Lower lobe of right lung (tissue), 2 donors: ENCODE measurements around the gene ST6GALNAC5. TPM values are rescaled to one million over a fixed set of nuclear protein-coding genes. Genes with fewer than 3 reads are reported as not detected.

Experiments
- ATAC-seq, 2 donors: fragments of 200-7000 bp; cut with Tn5 transposase; one replicate each; pipeline ENCODE4 v1.9.1; 2020 to 2022; ENCODE audit warnings: mild to moderate bottlenecking in 2 of 2, moderate library complexity in 2 of 2
- DNase-seq: peaks from one replicate; pipeline ENCODE4 v3.0.0-alpha.2; 2020
- H3K27ac ChIP-seq: fragments of 200-600 bp; one replicate; pipeline ENCODE4 v1.8.0; 2022
- H3K27me3 ChIP-seq: fragments of 200-600 bp; one replicate; pipeline ENCODE4 v1.8.0; 2022; ENCODE audit warnings: low read depth
- H3K36me3 ChIP-seq: fragments of 200-600 bp; one replicate; pipeline ENCODE4 v1.8.0; 2022; ENCODE audit warnings: mild to moderate bottlenecking
- H3K4me1 ChIP-seq: fragments of 200-600 bp; one replicate; pipeline ENCODE4 v1.8.0; 2022
- H3K4me3 ChIP-seq: fragments of 200-600 bp; one replicate; pipeline ENCODE4 v1.8.0; 2022; ENCODE audit warnings: mild to moderate bottlenecking
- H3K9me3 ChIP-seq: fragments of 200-600 bp; one replicate; pipeline ENCODE4 v1.8.0; 2022
- intact Hi-C: fragments of 100-400 bp; cut with DNase I; formaldehyde crosslinking; loops from one replicate; pipeline ENCODE4 v1.11.0; 2022
- total RNA-seq: library from RNA; stranded (reverse); fragmentation: NEBNext Ultra II Directional; extraction: Animal tissue kit (Norgen Biotek cat#: 25700); gene quantifications from one replicate; pipeline ENCODE4 v1.2.1, GENCODE V29; 2021
- TF ChIP-seq, protein P1 (sequence below): fragments of 200-600 bp; IDR thresholded peaks from one replicate; pipeline ENCODE4 v1.8.0; 2022; ENCODE audit warnings: antibody characterized with exemption, mild to moderate bottlenecking
- donor health status: DM: no; HTN: yes; CAD: no; lungs with severe emphysema.

ST6GALNAC5 gene
- total RNA-seq, 1 donor from 2014 or later, result 16.3 TPM

DNA sequence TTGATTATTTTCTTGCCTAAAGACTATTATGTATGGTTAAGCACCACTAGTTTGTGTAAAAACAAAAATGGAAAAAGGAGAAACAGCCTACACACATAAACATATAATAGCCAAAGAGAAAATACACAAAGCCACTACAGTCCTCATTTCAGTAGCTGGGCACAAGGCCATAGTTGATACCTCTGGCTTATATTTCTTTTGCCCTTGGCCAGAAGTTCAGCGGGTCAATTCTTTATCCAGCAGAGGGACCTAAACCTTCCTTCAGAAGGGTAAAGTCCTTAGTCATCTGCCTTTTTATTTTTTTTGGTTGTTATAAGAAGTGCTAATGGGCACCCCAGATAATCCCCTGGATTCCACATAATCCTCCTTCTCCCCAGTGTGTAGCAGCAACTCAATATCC lies 217.8 kb downstream of the ST6GALNAC5 start:
- DNase-seq (no peak), ATAC-seq (no peak)
- Histone ChIP-seq H3K4me3 (no peak overlapping the region), H3K9me3 (no peaks in the 10 kb centered on the region), H3K27me3 (no peaks in the 10 kb centered on the region), H3K27ac (no peak overlapping the region), H3K4me1 (no peaks in the 10 kb centered on the region), H3K36me3 (no peaks in the 10 kb centered on the region)
- TF ChIP-seq, protein P1, sequence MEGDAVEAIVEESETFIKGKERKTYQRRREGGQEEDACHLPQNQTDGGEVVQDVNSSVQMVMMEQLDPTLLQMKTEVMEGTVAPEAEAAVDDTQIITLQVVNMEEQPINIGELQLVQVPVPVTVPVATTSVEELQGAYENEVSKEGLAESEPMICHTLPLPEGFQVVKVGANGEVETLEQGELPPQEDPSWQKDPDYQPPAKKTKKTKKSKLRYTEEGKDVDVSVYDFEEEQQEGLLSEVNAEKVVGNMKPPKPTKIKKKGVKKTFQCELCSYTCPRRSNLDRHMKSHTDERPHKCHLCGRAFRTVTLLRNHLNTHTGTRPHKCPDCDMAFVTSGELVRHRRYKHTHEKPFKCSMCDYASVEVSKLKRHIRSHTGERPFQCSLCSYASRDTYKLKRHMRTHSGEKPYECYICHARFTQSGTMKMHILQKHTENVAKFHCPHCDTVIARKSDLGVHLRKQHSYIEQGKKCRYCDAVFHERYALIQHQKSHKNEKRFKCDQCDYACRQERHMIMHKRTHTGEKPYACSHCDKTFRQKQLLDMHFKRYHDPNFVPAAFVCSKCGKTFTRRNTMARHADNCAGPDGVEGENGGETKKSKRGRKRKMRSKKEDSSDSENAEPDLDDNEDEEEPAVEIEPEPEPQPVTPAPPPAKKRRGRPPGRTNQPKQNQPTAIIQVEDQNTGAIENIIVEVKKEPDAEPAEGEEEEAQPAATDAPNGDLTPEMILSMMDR, result no peak
- intact Hi-C loops, result no loop called here

DNA sequence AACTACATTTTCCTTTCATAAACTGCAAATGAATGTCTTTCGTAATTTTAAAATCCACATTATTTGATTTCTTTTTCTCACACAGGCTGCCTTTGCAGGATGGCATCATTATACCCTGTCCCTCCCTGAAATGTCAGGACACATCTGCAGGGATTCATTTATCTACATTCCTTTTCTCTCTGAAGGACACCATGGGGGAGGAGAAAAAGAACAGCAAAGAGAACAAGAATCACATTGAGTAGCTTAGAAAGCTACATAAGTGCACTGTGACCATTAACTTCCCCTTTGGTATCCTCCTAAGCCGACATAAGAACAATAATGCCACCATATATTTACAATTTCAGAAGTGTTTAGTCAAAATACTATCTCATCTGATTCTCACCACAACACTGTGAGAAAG lies 222.5 kb downstream of the ST6GALNAC5 start:
- Histone ChIP-seq H3K4me1 (no peaks in the 10 kb centered on the region), H3K9me3 (no peaks in the 10 kb centered on the region), H3K27me3 (no peaks in the 10 kb centered on the region), H3K27ac (no peak overlapping the region), H3K4me3 (no peak overlapping the region), H3K36me3 (no peaks in the 10 kb centered on the region)
- ATAC-seq, result no peak
- TF ChIP-seq, protein P1, result no peak
- no peak for DNase-seq
- intact Hi-C loops, result no loop called here

DNA sequence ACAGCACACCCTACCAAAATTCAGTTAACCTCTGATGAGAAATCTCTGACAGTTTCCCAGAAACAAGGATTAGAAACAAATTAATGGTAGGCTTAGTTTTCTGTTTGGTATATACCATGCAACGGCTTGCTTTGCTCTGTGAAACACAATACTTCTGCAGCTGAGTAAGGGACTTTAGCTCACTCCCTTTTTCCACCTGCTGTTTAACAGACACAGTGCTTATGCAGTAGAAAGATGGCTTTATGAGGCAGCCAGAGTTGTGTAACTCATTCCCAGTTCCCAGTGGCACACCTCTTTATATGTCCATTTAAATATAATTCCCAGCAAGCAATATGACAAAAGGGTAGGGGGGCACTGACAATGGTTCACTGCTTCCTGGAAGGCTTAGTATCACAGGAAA lies 228.0 kb downstream of the ST6GALNAC5 start:
- no peak overlapping the region for H3K4me3 ChIP-seq
- H3K27ac ChIP-seq, result no peak overlapping the region
- no peak for DNase-seq
- no peaks in the 10 kb centered on the region for H3K27me3 ChIP-seq
- TF ChIP-seq, protein P1, result no peak
- H3K4me1 ChIP-seq, result no peaks in the 10 kb centered on the region
- no peaks in the 10 kb centered on the region for H3K36me3 ChIP-seq
- ATAC-seq, result no peak
- H3K9me3 ChIP-seq, result no peaks in the 10 kb centered on the region
- intact Hi-C loops, result no loop called here

DNA sequence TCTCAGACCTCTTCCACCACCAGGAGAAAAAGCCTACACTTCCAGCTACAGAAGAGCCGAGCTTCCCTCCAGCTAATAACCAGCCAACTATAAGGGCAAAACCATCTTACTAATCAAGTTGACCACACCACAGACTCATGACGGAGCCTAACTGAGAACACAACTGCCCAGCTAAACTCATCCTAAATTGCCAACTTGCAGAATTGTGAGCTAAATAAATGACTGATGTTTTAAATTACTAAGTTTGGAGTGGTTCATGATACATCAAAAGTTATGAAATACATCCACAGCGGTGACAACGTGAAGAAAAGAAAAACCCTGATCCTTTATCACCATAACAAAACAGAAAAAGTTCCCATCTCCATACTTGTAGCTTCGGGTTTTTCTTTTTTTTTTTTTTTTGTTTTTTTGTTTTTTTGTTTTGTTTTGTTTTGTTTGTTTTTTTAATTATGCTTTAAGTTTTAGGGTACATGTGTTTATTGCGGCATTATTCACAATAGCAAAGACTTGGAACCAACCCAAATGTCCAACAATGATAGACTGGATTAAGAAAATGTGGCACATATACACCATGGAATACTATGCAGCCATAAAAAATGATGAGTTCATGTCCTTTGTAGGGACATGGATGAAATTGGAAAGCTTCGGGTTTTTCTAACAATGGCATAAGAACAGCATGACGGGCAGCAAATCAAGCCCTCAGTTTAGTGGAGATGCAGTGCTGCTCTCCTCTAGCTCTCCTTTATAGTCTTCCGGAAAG lies 229.4 kb downstream of the ST6GALNAC5 start:
- intact Hi-C loops, result no loop called here
- Histone ChIP-seq H3K4me3 (no peak overlapping the region), H3K27me3 (no peaks in the 10 kb centered on the region), H3K9me3 (no peaks in the 10 kb centered on the region), H3K4me1 (no peaks in the 10 kb centered on the region), H3K36me3 (no peaks in the 10 kb centered on the region), H3K27ac (no peak overlapping the region)
- DNase-seq (no peak), ATAC-seq (no peak)
- TF ChIP-seq, protein P1, result no peak

DNA sequence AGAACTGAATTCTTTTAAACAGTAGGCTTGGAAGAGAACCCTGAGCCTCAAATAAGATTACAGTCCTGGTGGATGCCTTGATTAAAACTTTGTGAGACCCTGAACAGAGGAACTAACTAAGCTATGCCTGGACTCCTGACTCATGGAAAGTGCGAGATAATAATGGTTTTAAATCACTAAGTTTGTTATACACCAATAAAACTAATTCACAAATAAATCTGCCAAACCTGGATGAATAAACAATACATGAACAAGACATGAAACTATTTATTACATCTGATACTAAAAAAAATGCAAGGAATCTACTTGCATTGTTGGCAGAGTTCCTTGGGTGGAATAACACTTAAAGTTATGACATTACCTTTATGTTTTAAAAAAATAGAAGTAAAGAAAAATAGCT lies 233.6 kb downstream of the ST6GALNAC5 start:
- no peaks in the 10 kb centered on the region for H3K9me3 ChIP-seq
- H3K27ac ChIP-seq, result no peak overlapping the region
- no peaks in the 10 kb centered on the region for H3K27me3 ChIP-seq
- H3K4me3 ChIP-seq, result no peak overlapping the region
- no peaks in the 10 kb centered on the region for H3K4me1 ChIP-seq
- DNase-seq (no peak), ATAC-seq (no peak)
- no peaks in the 10 kb centered on the region for H3K36me3 ChIP-seq
- TF ChIP-seq, protein P1, result no peak
- intact Hi-C loops, result no loop called here
